ENCODE results near the gene CYP11A1. TPM values are rescaled to one million over a fixed set of nuclear protein-coding genes. Genes with fewer than 3 reads are reported as not detected.

Gene CYP11A1
- total and polyA plus RNA-seq, 10 of the 15 experiments (the other 5 are each of a cell fraction or from before 2014, with no cell fraction given): 0.11 to 1.2 (median 0.23) TPM; not detected in 5

DNA sequence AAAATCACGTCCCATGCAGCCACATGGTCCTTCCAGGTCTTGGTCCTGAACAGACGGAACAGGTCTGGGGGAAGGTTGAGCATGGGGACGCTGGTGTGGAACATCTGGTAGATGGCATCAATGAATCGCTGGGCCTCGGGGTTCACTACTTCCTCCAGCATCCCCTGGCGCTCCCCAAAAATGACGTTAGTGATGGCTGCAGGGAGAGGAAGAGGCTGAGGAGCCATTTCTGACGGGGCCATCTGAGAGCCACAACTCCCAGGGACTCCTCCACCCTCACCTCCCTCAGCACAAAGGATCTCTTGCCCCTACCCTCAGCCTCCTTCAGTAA, 23.7 kb downstream of the CYP11A1 start:
- Histone ChIP-seq H3K4me1 (ENCODE audit: control insufficient read depth, insufficient read depth, low read length) (no peaks in the 10 kb centered on the region), H3K79me2 (ENCODE audit: control insufficient read depth, insufficient read depth, low read length) (no peaks in the 10 kb centered on the region), H3K4me3 (no peak overlapping the region), H3K36me3 (ENCODE audit: control insufficient read depth in 2 of 2, insufficient read depth in 2 of 2, low read length in 1 of 2) (no peaks in the 10 kb centered on the region), H4K20me1 (ENCODE audit: control insufficient read depth, insufficient read depth) (no peaks in the 10 kb centered on the region), H3K27ac (ENCODE audit: control insufficient read depth, insufficient read depth) (no peak overlapping the region), H3K9me3 (replicated peaks; ENCODE audit: control insufficient read depth, insufficient read depth, low read length) (no peaks in the 10 kb centered on the region), H3K4me2 (ENCODE audit: control insufficient read depth, insufficient read depth) (no peak overlapping the region), H3K9ac (ENCODE audit: control insufficient read depth, insufficient read depth, low read length) (no peak overlapping the region), H3K27me3 (replicated peaks in 1 of 2; ENCODE audit: control insufficient read depth in 2 of 2, insufficient read depth in 2 of 2, low read length in 1 of 2) (peaks cover 0 to 2% of the 10 kb centered on the region in 2 experiments; a peak in 3 of 4 replicates), H2AFZ (ENCODE audit: control insufficient read depth, low read depth, low read length) (no peak overlapping the region)
- TF ChIP-seq IKZF1 (conservative IDR thresholded peaks at IDR 0.05) (no peak), POLR2AphosphoS5 (IDR thresholded peaks at IDR 0.05; ENCODE audit: low read length) (no peak), SP1 (IDR thresholded peaks at IDR 0.05; ENCODE audit: low read depth, low read length) (no peak), SMAD5 (IDR thresholded peaks at IDR 0.05; ENCODE audit: low read depth) (no peak)
- TF ChIP-seq, protein P1, sequence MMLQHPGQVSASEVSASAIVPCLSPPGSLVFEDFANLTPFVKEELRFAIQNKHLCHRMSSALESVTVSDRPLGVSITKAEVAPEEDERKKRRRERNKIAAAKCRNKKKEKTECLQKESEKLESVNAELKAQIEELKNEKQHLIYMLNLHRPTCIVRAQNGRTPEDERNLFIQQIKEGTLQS (IDR thresholded peaks at IDR 0.05; ENCODE audit: borderline replicate concordance, extremely low read depth, low read depth, low read length): no peak
- TF ChIP-seq, protein P2, sequence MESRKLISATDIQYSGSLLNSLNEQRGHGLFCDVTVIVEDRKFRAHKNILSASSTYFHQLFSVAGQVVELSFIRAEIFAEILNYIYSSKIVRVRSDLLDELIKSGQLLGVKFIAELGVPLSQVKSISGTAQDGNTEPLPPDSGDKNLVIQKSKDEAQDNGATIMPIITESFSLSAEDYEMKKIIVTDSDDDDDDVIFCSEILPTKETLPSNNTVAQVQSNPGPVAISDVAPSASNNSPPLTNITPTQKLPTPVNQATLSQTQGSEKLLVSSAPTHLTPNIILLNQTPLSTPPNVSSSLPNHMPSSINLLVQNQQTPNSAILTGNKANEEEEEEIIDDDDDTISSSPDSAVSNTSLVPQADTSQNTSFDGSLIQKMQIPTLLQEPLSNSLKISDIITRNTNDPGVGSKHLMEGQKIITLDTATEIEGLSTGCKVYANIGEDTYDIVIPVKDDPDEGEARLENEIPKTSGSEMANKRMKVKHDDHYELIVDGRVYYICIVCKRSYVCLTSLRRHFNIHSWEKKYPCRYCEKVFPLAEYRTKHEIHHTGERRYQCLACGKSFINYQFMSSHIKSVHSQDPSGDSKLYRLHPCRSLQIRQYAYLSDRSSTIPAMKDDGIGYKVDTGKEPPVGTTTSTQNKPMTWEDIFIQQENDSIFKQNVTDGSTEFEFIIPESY (IDR thresholded peaks at IDR 0.05): no peak
- ATAC-seq (no peak), DNase-seq (ENCODE audit: low read depth, low spot score) (no peak), FAIRE-seq (no peak)
- 44% methylated on average over 8 of the region's 8 CpGs for WGBS (ENCODE audit: insufficient coverage, insufficient replicate concordance, low lambda C conversion rate, missing lambda C conversion rate)
- ChIA-PET POLR2A (no interaction called here), RAD21 (ENCODE audit: unreplicated experiment) (no interaction called here), CTCF (no interaction called here), SMC1A (ENCODE audit: uncharacterized antibody, unreplicated experiment) (no interaction called here)
- in situ Hi-C loops (cut with MboI) (no loop called here), intact Hi-C loops (cut with micrococcal nuclease; ENCODE audit: unreplicated experiment) (no loop called here)
- no TSS peak for BruUV-seq (replicated peaks)
